Upper lobe of right lung (tissue), 1 donor: Measurements from ENCODE around the gene CHRNA4. TPM values are rescaled to one million over a fixed set of nuclear protein-coding genes. Genes with fewer than 3 reads are reported as not detected.

Source experiments
- ATAC-seq: fragments of 200-7000 bp; cut with Tn5 transposase; one replicate; pipeline ENCODE4 v1.9.1; 2020; ENCODE audit warnings: mild to moderate bottlenecking, moderate library complexity
- DNase-seq: peaks from one replicate; pipeline ENCODE4 v3.0.0-alpha.2; 2020
- H3K27ac ChIP-seq: fragments of 200-600 bp; one replicate; pipeline ENCODE4 v1.8.0; 2022
- H3K27me3 ChIP-seq: fragments of 200-600 bp; one replicate; pipeline ENCODE4 v1.8.0; 2022; ENCODE audit warnings: mild to moderate bottlenecking
- H3K36me3 ChIP-seq: fragments of 200-600 bp; one replicate; pipeline ENCODE4 v1.8.0; 2022
- H3K4me1 ChIP-seq: fragments of 200-600 bp; one replicate; pipeline ENCODE4 v1.8.0; 2022
- H3K4me3 ChIP-seq: fragments of 200-600 bp; one replicate; pipeline ENCODE4 v1.8.0; 2022; ENCODE audit warnings: mild to moderate bottlenecking
- H3K9me3 ChIP-seq: fragments of 200-600 bp; one replicate; pipeline ENCODE4 v1.8.0; 2022
- CTCF ChIP-seq: fragments of 200-600 bp; IDR thresholded peaks from one replicate; pipeline ENCODE4 v1.8.0; 2022; ENCODE audit warnings: antibody characterized with exemption
- intact Hi-C: fragments of 100-400 bp; cut with DNase I; formaldehyde crosslinking; loops from one replicate; pipeline ENCODE4 v1.11.0; 2022
- total RNA-seq: library from RNA; stranded (reverse); fragmentation: NEBNext Ultra II Directional; extraction: Animal tissue kit (Norgen Biotek cat#: 25700); gene quantifications from one replicate; pipeline ENCODE4 v1.2.1, GENCODE V29; 2021
- donor health status: DM: no; HTN: yes; CAD: no; lungs with severe emphysema.

Gene CHRNA4
- total RNA-seq, 1 donor from 2014 or later = 0.06 TPM

GRCh38 chr20:63348828-63349515 lies 12.2 kb downstream of the CHRNA4 start:
- ATAC-seq (no peak), DNase-seq (no peak)
- TF ChIP-seq CTCF = no peak
- intact Hi-C loops = no loop called here
- H3K9me3 ChIP-seq = no peaks in the 10 kb centered on the region
- peaks cover 16% of the 10 kb centered on the region for H3K27me3 ChIP-seq
- H3K4me1 ChIP-seq = peaks cover 4% of the 10 kb centered on the region
- no peaks in the 10 kb centered on the region for H3K36me3 ChIP-seq
- H3K4me3 ChIP-seq = no peak overlapping the region
- no peak overlapping the region for H3K27ac ChIP-seq

- H3K9me3 ChIP-seq = no peaks in the 10 kb centered on the region
- TF ChIP-seq CTCF = no peak
- intact Hi-C loops = no loop called here
- H3K4me3 ChIP-seq = no peak overlapping the region
- no peak overlapping the region for H3K27ac ChIP-seq
- H3K4me1 ChIP-seq = peaks cover 4% of the 10 kb centered on the region
- peaks cover 21% of the 10 kb centered on the region for H3K27me3 ChIP-seq
- DNase-seq = no peak
- no peaks in the 10 kb centered on the region for H3K36me3 ChIP-seq
- ATAC-seq = no peak
Observed at GRCh38 chr20:63347950-63348827, 13.0 kb downstream of the CHRNA4 start.

GRCh38 chr20:63347081-63347741 lies 13.9 kb downstream of the CHRNA4 start:
- Histone ChIP-seq H3K27ac (no peak overlapping the region), H3K36me3 (no peaks in the 10 kb centered on the region), H3K9me3 (no peaks in the 10 kb centered on the region), H3K4me1 (peaks cover 4% of the 10 kb centered on the region), H3K27me3 (peaks cover 30% of the 10 kb centered on the region), H3K4me3 (no peak overlapping the region)
- DNase-seq = no peak
- intact Hi-C loops = no loop called here
- no peak for TF ChIP-seq CTCF
- no peak for ATAC-seq

GRCh38 chr20:63346131-63347080 lies 14.7 kb downstream of the CHRNA4 start:
- H3K27me3 ChIP-seq = peaks cover 30% of the 10 kb centered on the region
- no peak for DNase-seq
- no peaks in the 10 kb centered on the region for H3K36me3 ChIP-seq

More at GRCh38 chr20:63346131-63347080, 14.7 kb downstream of the CHRNA4 start:
- no peak for ATAC-seq
- Histone ChIP-seq H3K27ac (no peak overlapping the region), H3K9me3 (no peaks in the 10 kb centered on the region), H3K4me1 (peaks cover 4% of the 10 kb centered on the region), H3K4me3 (no peak overlapping the region)
- no peak for TF ChIP-seq CTCF
- intact Hi-C loops = no loop called here
